DND-41 (cell line): ENCODE results near the gene VKORC1.
"Not testable (repeated sequence)": the region's sequence is repeated elsewhere in the genome, so short reads cannot be mapped to it uniquely, and the experiment has no call there.

ENCODE experiments used
- ATAC-seq: fragments of 200-7000 bp; cut with Tn5 transposase; 3 replicates; pipeline ENCODE4 v1.9.1; 2021; ENCODE audit warnings: low read depth; ENCODE audit not compliant: insufficient read depth
- DNase-seq: peaks from one replicate; pipeline ENCODE4 v3.0.0-alpha.2; 2020
- H2AFZ ChIP-seq: 2 replicates; pipeline ENCODE4 v1.6.0; 2012; ENCODE audit warnings: low read depth, low read length
- H3K27ac ChIP-seq: 2 replicates; pipeline ENCODE4 v1.5.1; 2012; ENCODE audit warnings: low read length, inconsistent platforms
- H3K27me3 ChIP-seq: fragments of 200-600 bp; sonication (generic); 2 replicates; pipeline ENCODE4 v1.6.0; 2012; ENCODE audit warnings: low read length, mild to moderate bottlenecking, inconsistent platforms; ENCODE audit not compliant: insufficient read depth, poor library complexity
- H3K36me3 ChIP-seq: 2 replicates; pipeline ENCODE4 v1.5.1; 2012; ENCODE audit warnings: low read length, inconsistent platforms; ENCODE audit not compliant: insufficient read depth
- H3K4me1 ChIP-seq: 2 replicates; pipeline ENCODE4 v1.5.1; 2012; ENCODE audit warnings: mild to moderate bottlenecking, low read length; ENCODE audit not compliant: insufficient read depth
- H3K4me2 ChIP-seq: 2 replicates; pipeline ENCODE4 v1.6.0; 2012; ENCODE audit warnings: mild to moderate bottlenecking, moderate library complexity, low read length, inconsistent platforms; ENCODE audit not compliant: insufficient read depth
- H3K4me3 ChIP-seq, 2 experiments: fragments of 200-600 bp in 1 of 2; shearing (Covaris generic) in 1 of 2; 2 replicates each; pipeline ENCODE4 v1.5.1; 2012 to 2016; ENCODE audit warnings: inconsistent platforms in 2 of 2, low read length in 2 of 2, mild to moderate bottlenecking in 2 of 2, low read depth in 1 of 2, moderate library complexity in 1 of 2
- H3K79me2 ChIP-seq: 2 replicates; pipeline ENCODE4 v1.6.0; 2012; ENCODE audit warnings: low read length, inconsistent platforms; ENCODE audit not compliant: insufficient read depth
- H3K9ac ChIP-seq: 2 replicates; pipeline ENCODE4 v1.6.0; 2012; ENCODE audit warnings: low read depth, mild to moderate bottlenecking, inconsistent platforms, low read length, moderate library complexity
- H3K9me3 ChIP-seq: 2 replicates; pipeline ENCODE4 v1.5.1; 2012; ENCODE audit warnings: low read length, moderate library complexity, mild to moderate bottlenecking, inconsistent platforms; ENCODE audit not compliant: insufficient read depth, severe bottlenecking
- H4K20me1 ChIP-seq: 2 replicates; pipeline ENCODE4 v1.6.0; 2012; ENCODE audit warnings: low read length; ENCODE audit not compliant: insufficient read depth
- EZH2 ChIP-seq: IDR thresholded peaks from 3 replicates; pipeline ENCODE4 v1.6.1; 2012; ENCODE audit warnings: borderline replicate concordance, low read depth, mild to moderate bottlenecking, moderate library complexity, low read length, inconsistent platforms; ENCODE audit not compliant: severe bottlenecking
- TF ChIP-seq, protein P1 (sequence below): IDR thresholded peaks from 2 replicates; pipeline ENCODE4 v1.5.1; 2012; ENCODE audit warnings: borderline replicate concordance, low read length, moderate library complexity, mild to moderate bottlenecking; ENCODE audit not compliant: poor library complexity, severe bottlenecking; ENCODE audit errors: extremely low read depth

VKORC1 gene

DNA sequence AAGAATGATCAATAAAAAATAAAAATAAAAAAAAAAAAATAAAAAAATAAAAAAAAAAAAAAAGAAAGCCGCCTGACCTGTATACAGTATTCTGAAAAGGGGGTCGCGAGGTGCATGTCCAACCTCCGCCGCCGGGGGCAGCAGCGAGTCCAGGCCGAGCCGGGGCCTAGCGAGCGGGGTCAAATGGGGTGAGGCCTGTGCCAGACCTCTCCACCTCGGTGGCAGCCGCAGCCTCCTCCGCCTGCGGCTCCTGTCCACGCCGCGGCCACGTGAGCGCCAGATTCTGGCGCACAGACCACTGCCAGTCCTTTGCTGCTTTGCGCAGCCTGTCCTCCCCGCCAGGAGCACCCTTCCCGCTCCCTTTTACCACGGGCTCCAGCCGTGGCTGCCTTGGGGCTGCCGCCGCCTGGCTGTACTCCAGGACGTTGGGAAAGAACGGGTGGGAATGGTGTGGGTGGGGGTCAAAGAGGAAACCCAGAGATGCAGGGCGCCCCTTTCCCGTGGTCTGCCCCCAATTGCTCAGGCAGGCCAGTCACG lies 11.1 kb upstream of the VKORC1 start:
- Histone ChIP-seq H3K9me3 (no peaks in the 10 kb centered on the region), H3K27ac (no peak overlapping the region), H3K4me1 (peaks cover 25% of the 10 kb centered on the region), H3K27me3 (no peaks in the 10 kb centered on the region), H3K4me3 (no peak overlapping the region), H2AFZ (no peak overlapping the region), H3K9ac (no peak overlapping the region), H3K79me2 (peaks cover 19% of the 10 kb centered on the region), H4K20me1 (no peaks in the 10 kb centered on the region), H3K36me3 (peaks cover 16% of the 10 kb centered on the region), H3K4me2 (no peak overlapping the region)
- no peak for ATAC-seq
- DNase-seq, result peak; percentile 52
- no peak for TF ChIP-seq EZH2
- TF ChIP-seq, protein P1, sequence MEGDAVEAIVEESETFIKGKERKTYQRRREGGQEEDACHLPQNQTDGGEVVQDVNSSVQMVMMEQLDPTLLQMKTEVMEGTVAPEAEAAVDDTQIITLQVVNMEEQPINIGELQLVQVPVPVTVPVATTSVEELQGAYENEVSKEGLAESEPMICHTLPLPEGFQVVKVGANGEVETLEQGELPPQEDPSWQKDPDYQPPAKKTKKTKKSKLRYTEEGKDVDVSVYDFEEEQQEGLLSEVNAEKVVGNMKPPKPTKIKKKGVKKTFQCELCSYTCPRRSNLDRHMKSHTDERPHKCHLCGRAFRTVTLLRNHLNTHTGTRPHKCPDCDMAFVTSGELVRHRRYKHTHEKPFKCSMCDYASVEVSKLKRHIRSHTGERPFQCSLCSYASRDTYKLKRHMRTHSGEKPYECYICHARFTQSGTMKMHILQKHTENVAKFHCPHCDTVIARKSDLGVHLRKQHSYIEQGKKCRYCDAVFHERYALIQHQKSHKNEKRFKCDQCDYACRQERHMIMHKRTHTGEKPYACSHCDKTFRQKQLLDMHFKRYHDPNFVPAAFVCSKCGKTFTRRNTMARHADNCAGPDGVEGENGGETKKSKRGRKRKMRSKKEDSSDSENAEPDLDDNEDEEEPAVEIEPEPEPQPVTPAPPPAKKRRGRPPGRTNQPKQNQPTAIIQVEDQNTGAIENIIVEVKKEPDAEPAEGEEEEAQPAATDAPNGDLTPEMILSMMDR, result peak; percentile 65

- H2AFZ ChIP-seq, ATAC-seq, H3K27me3 ChIP-seq, H3K9me3 ChIP-seq, H3K27ac ChIP-seq, DNase-seq, H3K79me2 ChIP-seq, H3K4me2 ChIP-seq, H3K4me3 ChIP-seq, H3K36me3 ChIP-seq, H3K4me1 ChIP-seq, H4K20me1 ChIP-seq, H3K9ac ChIP-seq: not testable (repeated sequence)
Measured at GRCh38 chr16:31100876-31101641, 6.5 kb upstream of the VKORC1 start.

DNA sequence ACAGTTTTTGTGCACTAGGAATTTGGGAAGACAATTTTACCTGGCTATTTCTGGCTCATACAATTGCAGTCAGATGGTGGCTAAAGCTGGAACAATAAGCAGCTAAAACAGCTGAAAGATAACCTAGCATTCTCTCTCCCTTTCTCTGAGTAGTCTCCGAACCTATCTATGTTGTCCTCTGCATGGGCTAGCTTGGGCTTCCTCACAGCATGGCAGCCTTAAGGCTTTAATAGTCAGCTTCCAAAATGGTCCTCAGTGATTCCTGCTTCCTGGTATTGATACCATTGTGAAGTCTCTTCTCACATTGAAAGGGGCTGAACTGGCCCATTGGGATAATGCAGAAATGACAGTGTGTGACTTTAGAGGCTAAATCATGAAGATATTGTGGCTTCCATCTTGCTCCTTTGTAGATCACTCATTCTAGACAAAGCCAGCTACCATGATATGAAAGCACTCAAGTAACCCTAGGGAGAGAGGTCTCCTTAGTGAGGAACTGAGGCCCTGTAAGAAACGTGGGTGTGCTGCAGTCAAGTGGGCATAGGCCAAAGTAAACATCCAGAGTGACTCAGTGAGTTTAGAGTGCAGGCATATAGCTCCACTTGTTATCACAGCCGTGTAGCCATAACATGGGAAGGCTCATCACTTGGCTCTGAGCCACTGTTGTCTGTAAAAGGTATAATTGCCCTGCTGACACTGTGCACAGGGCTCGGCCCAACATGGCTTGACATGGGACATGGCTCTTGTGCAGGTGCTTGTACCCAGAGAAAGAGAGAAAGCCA lies 5.5 kb upstream of the VKORC1 start:
- Histone ChIP-seq H3K36me3 (no peaks in the 10 kb centered on the region), H3K4me1 (peaks cover 7% of the 10 kb centered on the region), H4K20me1 (no peaks in the 10 kb centered on the region), H3K27ac (no peak overlapping the region), H2AFZ (no peak overlapping the region), H3K27me3 (no peaks in the 10 kb centered on the region), H3K79me2 (no peaks in the 10 kb centered on the region), H3K4me3 (no peak overlapping the region), H3K4me2 (no peak overlapping the region), H3K9ac (no peak overlapping the region), H3K9me3 (no peaks in the 10 kb centered on the region)
- TF ChIP-seq, protein P1, result no peak
- TF ChIP-seq EZH2, result no peak
- no peak for DNase-seq
- ATAC-seq, result no peak

DNA sequence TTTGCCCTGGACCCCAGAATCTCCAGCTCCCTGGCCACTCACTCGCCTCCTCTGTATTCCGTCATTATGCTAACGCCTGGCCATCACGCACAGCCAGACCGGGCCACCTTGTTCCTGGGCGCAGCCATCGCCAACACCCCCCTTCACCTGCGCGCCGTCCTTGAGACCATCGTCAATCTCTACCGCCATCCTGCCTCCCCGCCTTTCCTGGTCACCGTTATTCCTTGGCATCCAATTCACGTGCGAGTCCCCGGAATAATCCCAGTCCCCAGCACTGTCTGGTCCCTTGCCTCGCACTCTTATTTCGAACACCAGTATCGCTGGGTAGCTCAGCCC lies 541 bp downstream of the VKORC1 start:
- Histone ChIP-seq H3K4me1 (peaks cover 28% of the 10 kb centered on the region), H3K4me3 (peak overlapping the region; percentile 39 to 85; a peak in 3 of 4 replicates), H3K9me3 (no peaks in the 10 kb centered on the region), H3K79me2 (peaks cover 37% of the 10 kb centered on the region), H3K27ac (peak overlapping the region; percentile 68), H3K9ac (peak overlapping the region; percentile 68), H3K36me3 (peaks cover 27% of the 10 kb centered on the region), H3K27me3 (no peaks in the 10 kb centered on the region), H4K20me1 (0 out of 2 replicates have a peak, but pooled peaks cover 3% of the 10 kb centered on the region), H2AFZ (peak overlapping the region; percentile 78), H3K4me2 (peak overlapping the region; percentile 78)
- ATAC-seq (no peak), DNase-seq (no peak)
- TF ChIP-seq, protein P1, result no peak
- no peak for TF ChIP-seq EZH2
